ENCODE measurements around the gene CIAO2B.

GRCh38 chr16:66949472-66949871, 15.3 kb upstream of the CIAO2B start:
- TF ChIP-seq POLR2A (IDR thresholded peaks at IDR 0.05): no peak
- TF ChIP-seq CTCF (IDR thresholded peaks at IDR 0.05): no peak
